ENCODE results near the gene CNNM2. TPM values are rescaled to one million over a fixed set of nuclear protein-coding genes. Genes with fewer than 3 reads are reported as not detected.

CNNM2 gene
- total RNA-seq, 1 donor from 2014 or later, result 12.5 TPM

DNA sequence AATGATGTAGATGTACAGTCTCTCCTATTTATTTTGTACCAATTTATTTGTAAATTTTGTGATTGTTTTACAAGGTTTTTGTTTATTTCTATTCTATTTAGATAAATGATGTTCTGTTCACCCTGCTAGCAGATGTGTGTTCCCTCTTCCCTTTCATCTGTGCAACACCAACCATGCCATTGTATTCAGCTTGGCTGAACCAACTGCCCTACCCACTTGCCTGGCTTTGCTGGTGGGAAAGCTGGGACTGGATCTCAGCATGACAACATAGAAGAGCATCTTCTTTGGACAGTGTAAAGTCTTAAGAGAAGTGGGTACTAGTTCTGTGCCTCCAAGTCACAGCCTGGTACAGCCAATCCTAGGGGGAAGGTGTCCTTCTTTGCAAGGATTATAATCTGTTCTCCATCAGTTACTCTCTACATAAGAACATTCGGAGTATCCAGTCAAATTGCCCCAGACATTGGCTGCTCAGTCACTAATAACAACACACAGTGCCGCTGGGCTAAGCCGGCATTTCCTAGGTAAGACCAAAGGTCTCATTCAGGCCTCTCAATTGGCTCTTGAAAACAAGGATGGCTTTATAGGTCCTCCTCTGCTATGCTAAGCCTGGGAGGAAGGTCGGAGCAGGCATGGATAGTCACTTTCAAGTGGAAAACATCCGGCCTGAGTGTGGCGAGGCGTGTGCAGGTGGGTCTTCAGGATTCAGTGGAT, 165.3 kb downstream of the CNNM2 start:
- no peak overlapping the region for H3K27ac Mint-ChIP-seq
- no peaks in the 10 kb centered on the region for H3K27me3 Mint-ChIP-seq (ENCODE audit: low read depth)
- TF ChIP-seq, protein P1, sequence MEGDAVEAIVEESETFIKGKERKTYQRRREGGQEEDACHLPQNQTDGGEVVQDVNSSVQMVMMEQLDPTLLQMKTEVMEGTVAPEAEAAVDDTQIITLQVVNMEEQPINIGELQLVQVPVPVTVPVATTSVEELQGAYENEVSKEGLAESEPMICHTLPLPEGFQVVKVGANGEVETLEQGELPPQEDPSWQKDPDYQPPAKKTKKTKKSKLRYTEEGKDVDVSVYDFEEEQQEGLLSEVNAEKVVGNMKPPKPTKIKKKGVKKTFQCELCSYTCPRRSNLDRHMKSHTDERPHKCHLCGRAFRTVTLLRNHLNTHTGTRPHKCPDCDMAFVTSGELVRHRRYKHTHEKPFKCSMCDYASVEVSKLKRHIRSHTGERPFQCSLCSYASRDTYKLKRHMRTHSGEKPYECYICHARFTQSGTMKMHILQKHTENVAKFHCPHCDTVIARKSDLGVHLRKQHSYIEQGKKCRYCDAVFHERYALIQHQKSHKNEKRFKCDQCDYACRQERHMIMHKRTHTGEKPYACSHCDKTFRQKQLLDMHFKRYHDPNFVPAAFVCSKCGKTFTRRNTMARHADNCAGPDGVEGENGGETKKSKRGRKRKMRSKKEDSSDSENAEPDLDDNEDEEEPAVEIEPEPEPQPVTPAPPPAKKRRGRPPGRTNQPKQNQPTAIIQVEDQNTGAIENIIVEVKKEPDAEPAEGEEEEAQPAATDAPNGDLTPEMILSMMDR (IDR thresholded peaks at IDR 0.05; ENCODE audit: unreplicated experiment), result no peak
- H3K4me1 Mint-ChIP-seq, result no peaks in the 10 kb centered on the region
- DNase-seq (ENCODE audit: low spot score in 2 of 2, unreplicated experiment in 2 of 2), result no peak
- peaks cover 17% of the 10 kb centered on the region for H3K36me3 Mint-ChIP-seq
- no peaks in the 10 kb centered on the region for H3K9me3 Mint-ChIP-seq
- no peak overlapping the region for H3K4me3 Mint-ChIP-seq

DNA sequence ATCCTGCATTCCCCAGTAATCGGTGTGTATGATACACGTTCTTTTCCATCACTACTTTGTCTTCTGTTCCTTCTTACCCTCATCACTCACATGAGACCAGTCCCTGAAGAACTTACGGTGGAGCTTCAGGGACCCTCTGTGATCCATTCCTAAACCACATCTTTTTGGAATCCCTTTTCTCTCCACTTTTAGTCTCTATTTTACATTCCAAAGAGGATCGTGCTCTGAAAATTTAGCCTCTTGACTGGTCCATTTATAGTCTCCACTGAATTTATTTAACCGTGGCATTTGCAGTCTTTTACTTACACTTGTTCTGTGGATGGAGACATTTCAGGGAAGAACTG, 165.9 kb downstream of the CNNM2 start:
- Mint-ChIP-seq H3K9me3 (no peaks in the 10 kb centered on the region), H3K4me3 (no peak overlapping the region), H3K4me1 (no peaks in the 10 kb centered on the region), H3K36me3 (peaks cover 18% of the 10 kb centered on the region), H3K27ac (no peak overlapping the region), H3K27me3 (ENCODE audit: low read depth) (no peaks in the 10 kb centered on the region)
- TF ChIP-seq, protein P1 (IDR thresholded peaks at IDR 0.05; ENCODE audit: unreplicated experiment), result no peak
- DNase-seq (ENCODE audit: low spot score in 2 of 2, unreplicated experiment in 2 of 2), result no peak

DNA sequence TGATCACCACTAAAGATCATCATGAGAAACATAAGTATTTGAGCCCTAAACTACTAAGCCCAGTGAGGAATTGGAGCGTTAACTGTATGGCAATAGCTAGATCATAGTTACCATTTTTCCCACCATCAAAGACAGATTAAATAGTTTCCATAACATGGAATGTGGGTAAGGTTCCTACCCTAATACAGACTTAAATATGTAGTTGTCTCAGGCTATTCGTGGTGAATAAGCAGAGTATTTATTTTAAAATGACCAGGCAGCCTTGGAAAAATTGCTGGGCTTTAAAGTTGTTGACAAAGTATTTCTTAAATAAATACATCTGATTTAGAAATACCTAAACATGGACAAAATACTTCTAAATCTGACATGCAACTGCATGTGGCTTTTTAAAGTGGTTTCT, 168.2 kb downstream of the CNNM2 start:
- Mint-ChIP-seq H3K9me3 (no peaks in the 10 kb centered on the region), H3K27me3 (ENCODE audit: low read depth) (no peaks in the 10 kb centered on the region), H3K36me3 (peaks cover 36% of the 10 kb centered on the region), H3K4me1 (no peaks in the 10 kb centered on the region), H3K27ac (no peak overlapping the region), H3K4me3 (no peak overlapping the region)
- DNase-seq (ENCODE audit: low spot score in 2 of 2, unreplicated experiment in 2 of 2), result no peak
- TF ChIP-seq, protein P1 (IDR thresholded peaks at IDR 0.05; ENCODE audit: unreplicated experiment), result no peak

DNA sequence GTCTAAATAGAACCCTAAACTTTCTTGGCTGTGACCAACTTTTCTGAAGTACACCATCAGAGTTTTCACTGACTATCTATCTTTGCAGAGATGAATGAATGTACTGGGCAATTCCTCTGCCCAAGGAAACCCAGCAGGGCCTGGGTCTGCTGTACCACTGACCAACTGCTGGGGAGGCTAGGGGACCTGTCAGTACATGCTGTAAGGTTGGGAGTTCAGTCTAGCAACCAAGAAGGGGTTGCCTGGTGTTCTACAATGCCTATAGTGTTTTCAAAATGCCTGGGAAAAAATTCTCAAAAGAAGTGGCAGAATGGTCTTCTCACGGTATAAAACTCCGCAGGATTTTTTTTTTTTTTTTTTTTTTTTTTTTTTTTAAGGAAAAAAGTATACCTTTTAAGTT, 168.7 kb downstream of the CNNM2 start:
- TF ChIP-seq, protein P1 (IDR thresholded peaks at IDR 0.05; ENCODE audit: unreplicated experiment), result no peak
- Mint-ChIP-seq H3K4me3 (no peak overlapping the region), H3K36me3 (peaks cover 41% of the 10 kb centered on the region), H3K4me1 (no peaks in the 10 kb centered on the region), H3K27ac (no peak overlapping the region), H3K27me3 (ENCODE audit: low read depth) (no peaks in the 10 kb centered on the region), H3K9me3 (no peaks in the 10 kb centered on the region)
- DNase-seq (ENCODE audit: low spot score in 2 of 2, unreplicated experiment in 2 of 2), result no peak

DNA sequence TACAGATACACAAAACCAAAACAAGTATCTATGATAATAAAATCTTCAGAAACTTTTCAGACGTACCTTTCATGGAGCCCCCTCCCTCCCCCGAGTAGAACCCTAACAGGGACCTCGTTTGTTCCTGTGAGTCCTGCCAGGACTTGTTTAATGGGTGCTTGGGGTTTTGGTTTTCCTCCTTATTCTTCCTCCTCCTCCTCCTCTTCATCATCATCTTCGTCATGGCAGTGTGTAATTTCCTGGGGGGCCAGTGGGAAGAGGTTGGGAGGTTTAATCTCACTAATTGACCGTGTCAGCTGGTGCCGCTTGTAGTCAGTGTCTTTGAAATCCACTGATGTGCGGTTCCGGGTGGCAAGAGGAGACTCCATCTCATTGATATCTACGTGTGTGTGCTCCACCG, 171.4 kb downstream of the CNNM2 start:
- Mint-ChIP-seq H3K36me3 (peaks cover 56% of the 10 kb centered on the region), H3K27me3 (ENCODE audit: low read depth) (no peaks in the 10 kb centered on the region), H3K4me3 (no peak overlapping the region), H3K4me1 (no peaks in the 10 kb centered on the region), H3K9me3 (no peaks in the 10 kb centered on the region), H3K27ac (no peak overlapping the region)
- no peak for DNase-seq (ENCODE audit: low spot score in 2 of 2, unreplicated experiment in 2 of 2)
- TF ChIP-seq, protein P1 (IDR thresholded peaks at IDR 0.05; ENCODE audit: unreplicated experiment), result no peak

DNA sequence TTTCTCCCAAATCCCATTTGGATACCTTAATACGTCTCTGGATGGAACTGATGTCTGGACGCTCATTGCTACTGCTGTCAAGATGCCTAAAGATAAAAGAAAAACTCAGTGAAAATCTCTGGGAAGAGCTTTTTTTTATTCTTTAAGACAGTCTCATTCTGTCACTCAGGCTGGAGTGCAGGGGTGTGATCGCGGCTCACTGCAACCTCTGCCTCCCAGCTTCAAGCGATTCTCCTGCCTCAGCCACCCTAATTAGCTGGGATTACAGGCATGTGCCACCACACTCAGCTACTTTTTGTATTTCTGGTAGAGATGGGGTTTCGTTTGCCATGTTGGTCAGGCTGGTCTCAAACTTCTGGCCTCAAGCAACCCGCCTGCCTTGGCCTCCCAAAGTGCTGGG, 172.8 kb downstream of the CNNM2 start:
- DNase-seq (ENCODE audit: low spot score in 2 of 2, unreplicated experiment in 2 of 2), result no peak
- Mint-ChIP-seq H3K4me1 (no peaks in the 10 kb centered on the region), H3K27me3 (ENCODE audit: low read depth) (no peaks in the 10 kb centered on the region), H3K9me3 (no peaks in the 10 kb centered on the region), H3K36me3 (peaks cover 52% of the 10 kb centered on the region), H3K27ac (no peak overlapping the region), H3K4me3 (no peak overlapping the region)
- TF ChIP-seq, protein P1 (IDR thresholded peaks at IDR 0.05; ENCODE audit: unreplicated experiment), result no peak
